A549 (cell line): ENCODE data around the gene DGKD. TPM values are rescaled to one million over a fixed set of nuclear protein-coding genes. Genes with fewer than 3 reads are reported as not detected.

Experiments
- ATAC-seq, 2 experiments: fragments of 200-7000 bp in 1 of 2; fragments of >200 bp in 1 of 2; cut with Nextera tagmentation in 1 of 2; cut with Tn5 transposase in 1 of 2; 3 replicates each; pipeline versions ENCODE4 v1.8.0 to v1.9.1; 2018 to 2020; ENCODE audit warnings: mild to moderate bottlenecking in 1 of 2, moderate library complexity in 1 of 2
- CTCF ChIA-PET: fragments of 300-600 bp; sonication (Branson Sonifier 250); formaldehyde crosslinking; extraction: SDS; loops from one replicate; lab custom pipeline; 2021; ENCODE audit warnings: antibody characterized with exemption, inconsistent platforms; lab: Yijun Ruan, JAX
- POLR2A ChIA-PET: fragments of 350-600 bp; formaldehyde crosslinking; extraction: SDS; loops from one replicate; lab custom pipeline; 2021; ENCODE audit warnings: antibody characterized with exemption, inconsistent platforms; lab: Yijun Ruan, JAX
- DNase-seq, 2 experiments: peaks; one replicate each; pipeline versions ENCODE4 v3.0.0 to v3.0.0-alpha.2; 2011 to 2016; ENCODE audit warnings: low read depth in 1 of 2, low spot score in 1 of 2
- FAIRE-seq: peaks from 2 replicates; lab custom pipeline; 2011; peaks lifted over from hg19 to GRCh38; lab: Jason Lieb, UNC
- H3K27ac ChIP-seq, 2 experiments: fragments of >200 bp; sonication (Bioruptor Twin); formaldehyde crosslinking; 3 replicates each; pipeline ENCODE4 v1.5.1; 2016 to 2017
- H3K4me1 ChIP-seq: fragments of >200 bp; sonication (Bioruptor Twin); formaldehyde crosslinking; 3 replicates; pipeline ENCODE4 v1.6.1; 2016
- H3K4me2 ChIP-seq: fragments of >200 bp; sonication (Bioruptor Twin); formaldehyde crosslinking; 3 replicates; pipeline ENCODE4 v1.6.1; 2016
- H3K4me3 ChIP-seq: fragments of >200 bp; sonication (Bioruptor Twin); formaldehyde crosslinking; 3 replicates; pipeline ENCODE4 v1.5.1; 2016
- H3K9me3 ChIP-seq: fragments of >200 bp; sonication (Bioruptor Twin); formaldehyde crosslinking; 3 replicates; pipeline ENCODE4 v1.6.1; 2016
- BCL3 ChIP-seq: fragments of >200 bp; sonication (Bioruptor Twin); formaldehyde crosslinking; IDR thresholded peaks from 3 replicates; pipeline ENCODE4 v1.6.1; 2016
- BHLHE40 ChIP-seq: IDR thresholded peaks from 2 replicates; pipeline ENCODE4 v1.6.1; 2012; ENCODE audit warnings: low read depth, low read length, inconsistent platforms
- E2F6 ChIP-seq: IDR thresholded peaks from 2 replicates; pipeline ENCODE4 v1.6.1; 2012; ENCODE audit warnings: low read depth, borderline replicate concordance
- EP300 ChIP-seq, 2 experiments: fragments of >200 bp; sonication (Bioruptor Twin); formaldehyde crosslinking; IDR thresholded peaks; 2 replicates in 1 of 2; 3 replicates in 1 of 2; pipeline ENCODE4 v1.6.1; 2016 to 2017
- FOSB ChIP-seq: fragments of 250-450 bp; sonication (Bioruptor Pico); IDR thresholded peaks from 2 replicates; pipeline ENCODE4 v1.5.0; 2020; ENCODE audit warnings: mild to moderate bottlenecking, moderate library complexity
- HES2 ChIP-seq: fragments of >200 bp; sonication (Bioruptor Twin); formaldehyde crosslinking; IDR thresholded peaks from 2 replicates; pipeline ENCODE4 v1.6.1; 2016
- HMGXB4 ChIP-seq: fragments of 250-450 bp; sonication (Bioruptor Pico); IDR thresholded peaks from 2 replicates; pipeline ENCODE4 v1.5.0; 2021; ENCODE audit warnings: mild to moderate bottlenecking, moderate library complexity, borderline replicate concordance
- HOXA7 ChIP-seq: fragments of 250-450 bp; sonication (Bioruptor Pico); IDR thresholded peaks from 2 replicates; pipeline ENCODE4 v1.5.0; 2020; ENCODE audit warnings: mild to moderate bottlenecking, moderate library complexity
- HOXB5 ChIP-seq: fragments of 250-450 bp; sonication (Bioruptor Pico); IDR thresholded peaks from 2 replicates; pipeline ENCODE4 v1.5.0; 2020; ENCODE audit warnings: mild to moderate bottlenecking, moderate library complexity
- KDM5A ChIP-seq: fragments of 200-600 bp; sonication (generic); IDR thresholded peaks from 2 replicates; pipeline ENCODE4 v1.6.1; 2016; ENCODE audit warnings: antibody characterized with exemption, mild to moderate bottlenecking
- MAX ChIP-seq: IDR thresholded peaks from 2 replicates; pipeline ENCODE4 v1.6.1; 2012
- PBX3 ChIP-seq: IDR thresholded peaks from 2 replicates; pipeline ENCODE4 v1.6.1; 2012
- POLR2A ChIP-seq: IDR thresholded peaks from 2 replicates; pipeline ENCODE4 v1.6.1; 2012; ENCODE audit warnings: mild to moderate bottlenecking, low read length
- RARB ChIP-seq: fragments of 250-450 bp; sonication (Bioruptor Pico); IDR thresholded peaks from 2 replicates; pipeline ENCODE4 v1.8.0; 2021; ENCODE audit warnings: mild to moderate bottlenecking, moderate library complexity
- SREBF2 ChIP-seq: fragments of 450-650 bp; IDR thresholded peaks from 2 replicates; pipeline ENCODE4 v1.6.1; 2014; ENCODE audit warnings: mild to moderate bottlenecking, moderate library complexity
- ZFP36 ChIP-seq: fragments of 450-650 bp; IDR thresholded peaks from 2 replicates; pipeline ENCODE4 v1.6.1; 2014; ENCODE audit warnings: borderline replicate concordance; ENCODE audit not compliant: partially characterized antibody
- ZSCAN20 ChIP-seq: fragments of 250-450 bp; sonication (Bioruptor Pico); IDR thresholded peaks from 2 replicates; pipeline ENCODE4 v1.8.0; 2022; ENCODE audit warnings: mild to moderate bottlenecking, moderate library complexity
- WGBS: methylation state at CpG from one replicate; pipeline ENCODE4 v1.1.6; 2017; ENCODE audit errors: missing lambda C conversion rate; 5-methylcytosine and 5-hydroxymethylcytosine counted together
- polyA plus RNA-seq, 4 experiments: library from polyadenylated mRNA; depleted of rRNA in 3 of 4; stranded (reverse); fragments of >200 nt; fragmentation: RNase III in 1 of 4; extraction: RNeasy Plus Mini Kit Qiagen cat#74134 plus additional on column Dnase treatment in 1 of 4; gene quantifications; 2 replicates in 3 of 4; 3 replicates in 1 of 4; pipeline ENCODE4 v1.2.3, GENCODE V29; 2011 to 2017

The DGKD gene
- polyA plus RNA-seq, 2 of the 4 experiments (the other 2 are of a cell fraction), result 68.8 to 99.6 TPM

GRCh38 chr2:233319256-233319655, 35.0 kb upstream of the DGKD start:
- no peak for TF ChIP-seq PBX3
- no peak for TF ChIP-seq MAX
- TF ChIP-seq HMGXB4 (CRISPR knock-in tag), result no peak
- TF ChIP-seq POLR2A, result no peak
- no peak for TF ChIP-seq KDM5A
- H3K9me3 ChIP-seq, result no peaks in the 10 kb centered on the region
- no peak overlapping the region for H3K4me3 ChIP-seq
- WGBS, result 58% methylated on average over 5 of the region's 5 CpGs
- no peak overlapping the region for H3K4me2 ChIP-seq
- no peak for FAIRE-seq
- ChIA-PET POLR2A (no interaction called here), CTCF (interaction anchor here (0.6 kb wide), 1 partner anchor 16 kb away, joined by 3 read pairs; no protein-coding TSS in a partner anchor)
- no peak for DNase-seq
- no peak for ATAC-seq
- H3K27ac ChIP-seq, result no peak overlapping the region
- H3K4me1 ChIP-seq, result no peaks in the 10 kb centered on the region

GRCh38 chr2:233320470-233320869, 33.8 kb upstream of the DGKD start:
- no peak for DNase-seq
- Histone ChIP-seq H3K9me3 (no peaks in the 10 kb centered on the region), H3K27ac (no peak overlapping the region), H3K4me2 (no peak overlapping the region), H3K4me3 (no peak overlapping the region), H3K4me1 (no peaks in the 10 kb centered on the region)
- ChIA-PET CTCF (interaction anchor here (1.3 kb wide), 1 partner anchor 123 kb away, joined by 3 read pairs; no protein-coding TSS in a partner anchor), POLR2A (no interaction called here)
- ATAC-seq, result no peak
- no peak for TF ChIP-seq KDM5A
- TF ChIP-seq BCL3, result no peak
- no peak for TF ChIP-seq SREBF2
- no peak for TF ChIP-seq FOSB (CRISPR knock-in tag)
- no peak for TF ChIP-seq ZSCAN20
- TF ChIP-seq BHLHE40, result no peak
- 92% methylated on average over 14 of the region's 17 CpGs for WGBS
- FAIRE-seq, result no peak

GRCh38 chr2:233321166-233321565, 33.1 kb upstream of the DGKD start:
- WGBS, result 74% methylated on average over 6 of the region's 6 CpGs
- Histone ChIP-seq H3K27ac (no peak overlapping the region), H3K9me3 (no peaks in the 10 kb centered on the region), H3K4me2 (no peak overlapping the region), H3K4me1 (no peaks in the 10 kb centered on the region), H3K4me3 (no peak overlapping the region)
- FAIRE-seq (no peak), DNase-seq (no peak), ATAC-seq (no peak)
- no peak for TF ChIP-seq RARB (CRISPR knock-in tag)
- no peak for TF ChIP-seq HES2
- no peak for TF ChIP-seq E2F6
- no peak for TF ChIP-seq PBX3
- no peak for TF ChIP-seq HMGXB4 (CRISPR knock-in tag)
- TF ChIP-seq HOXA7 (CRISPR knock-in tag), result no peak
- TF ChIP-seq EP300 (IDR thresholded peaks at IDR 0.05), result no peak
- TF ChIP-seq HOXB5 (CRISPR knock-in tag), result no peak
- no peak for TF ChIP-seq ZFP36
- CTCF ChIA-PET, result interaction anchor here (1.3 kb wide), 1 partner anchor 123 kb away, joined by 3 read pairs; no protein-coding TSS in a partner anchor
- POLR2A ChIA-PET, result no interaction called here
